Measurements from ENCODE around the gene WBP11. TPM values are rescaled to one million over a fixed set of nuclear protein-coding genes. Genes with fewer than 3 reads are reported as not detected.

WBP11 gene
- total and polyA plus RNA-seq, 2 donors (not counting 3 experiments of a cell fraction or from before 2014, with no cell fraction given) = 11.4 to 77.1 TPM

DNA sequence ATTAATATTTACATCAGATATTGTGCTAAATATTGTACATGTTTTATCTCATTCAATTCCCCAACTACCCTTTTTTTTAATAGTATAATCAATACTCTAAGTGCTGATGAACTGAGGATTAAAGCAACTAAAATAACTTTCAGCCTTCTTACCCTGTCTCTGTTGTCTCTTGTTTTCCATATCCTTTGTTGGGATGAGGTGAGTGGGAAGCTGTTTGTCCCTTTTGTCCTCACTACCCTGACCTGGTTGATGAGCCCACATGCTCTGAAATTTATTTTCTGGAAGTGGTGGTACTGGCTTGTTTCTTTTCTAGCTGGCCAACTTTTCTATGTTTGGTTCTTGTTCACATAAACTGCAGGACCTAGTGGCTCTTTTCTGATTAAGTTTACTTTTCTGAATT, 49.6 kb upstream of the WBP11 start:
- Histone ChIP-seq H3K27me3 (ENCODE audit: control insufficient read depth in 2 of 2, insufficient read depth in 2 of 2, low read length in 2 of 2) (no peaks in the 10 kb centered on the region), H3K4me2 (ENCODE audit: insufficient read depth, low read length) (no peak overlapping the region), H4K20me1 (replicated peaks; ENCODE audit: control insufficient read depth, extremely low read depth, insufficient read depth, low read length) (no peaks in the 10 kb centered on the region), H3K27ac (ENCODE audit: insufficient read depth, low read depth, low read length) (no peak overlapping the region), H3K4me1 (ENCODE audit: control insufficient read depth, extremely low read depth, insufficient read depth, low read length) (peaks cover 23% of the 10 kb centered on the region), H2AFZ (ENCODE audit: low read depth, low read length) (no peak overlapping the region), H3K9me1 (replicated peaks; ENCODE audit: control insufficient read depth, extremely low read depth, insufficient read depth, low read length) (no peaks in the 10 kb centered on the region), H3K9ac (replicated peaks; ENCODE audit: extremely low read depth, insufficient read depth, low read length) (no peak overlapping the region), H3K4me3 (replicated peaks in 1 of 3; ENCODE audit: insufficient read depth in 1 of 3, low read depth in 1 of 3, low read length in 3 of 3) (no peak overlapping the region), H3K36me3 (ENCODE audit: control insufficient read depth in 2 of 2, extremely low read depth in 1 of 2, insufficient read depth in 2 of 2, low read length in 2 of 2) (no peaks in the 10 kb centered on the region), H3K9me3 (replicated peaks; ENCODE audit: control insufficient read depth, insufficient read depth, low read length) (no peaks in the 10 kb centered on the region), H3K79me2 (ENCODE audit: control insufficient read depth, insufficient read depth, low read length) (no peaks in the 10 kb centered on the region)
- FAIRE-seq (no peak), DNase-seq (ENCODE audit: low read depth, low spot score) (no peak)
- intact Hi-C loops (cut with micrococcal nuclease) = no loop called here
- BruUV-seq (replicated peaks) = no TSS peak
- no peak for TF ChIP-seq MYC (IDR thresholded peaks at IDR 0.05; ENCODE audit: low read depth, low read length)
- TF ChIP-seq EZH2 (IDR thresholded peaks at IDR 0.05; ENCODE audit: borderline replicate concordance, low read depth, low read length, severe bottlenecking) = no peak
- no peak for TF ChIP-seq MAX (IDR thresholded peaks at IDR 0.05; ENCODE audit: insufficient read depth, insufficient read length)
- TF ChIP-seq FOS (IDR thresholded peaks at IDR 0.05; ENCODE audit: borderline replicate concordance, insufficient read depth, low read length) = no peak
- no peak for TF ChIP-seq GATA2 (IDR thresholded peaks at IDR 0.05; ENCODE audit: insufficient read depth, insufficient read length, low read depth, low read length)
- TF ChIP-seq POLR2A (IDR thresholded peaks at IDR 0.05; ENCODE audit: low read depth, low read length) = no peak
- CTCF ChIA-PET = interaction anchor here (1.2 to 1.6 kb wide), 2 partner anchors 42 to 142 kb away, joined by 3 to 7 read pairs; no protein-coding TSS in a partner anchor
- dilution Hi-C loops (cut with MboI; ENCODE audit: extremely low pct_ligation_motif_present, low sequenced_read_pairs) = no loop called here
- POLR2A ChIA-PET = no interaction called here

GRCh38 chr12:14850929-14851663, 47.8 kb upstream of the WBP11 start:
- no peaks in the 10 kb centered on the region for H3K9me3 ChIP-seq (replicated peaks; ENCODE audit: control insufficient read depth, insufficient read depth, low read length)
- intact Hi-C loops (cut with micrococcal nuclease) (no loop called here), dilution Hi-C loops (cut with MboI; ENCODE audit: extremely low pct_ligation_motif_present, low sequenced_read_pairs) (no loop called here)
- ChIA-PET POLR2A (no interaction called here), CTCF (interaction anchor here (1.7 to 7.4 kb wide), 2 partner anchors 33 to 144 kb away, joined by 4 to 97 read pairs; no protein-coding TSS in a partner anchor)
- peaks cover 37% of the 10 kb centered on the region for H3K4me1 ChIP-seq (ENCODE audit: control insufficient read depth, extremely low read depth, insufficient read depth, low read length)
- no peaks in the 10 kb centered on the region for H3K79me2 ChIP-seq (ENCODE audit: control insufficient read depth, insufficient read depth, low read length)
- TF ChIP-seq CTCF (IDR thresholded peaks at IDR 0.05; ENCODE audit: extremely low read depth in 1 of 2, insufficient read depth in 1 of 2, low read depth in 1 of 2, low read length in 2 of 2) (no peak), FOS (IDR thresholded peaks at IDR 0.05; ENCODE audit: borderline replicate concordance, insufficient read depth, low read length) (no peak), POLR2AphosphoS5 (IDR thresholded peaks at IDR 0.05; ENCODE audit: insufficient read depth, low read depth, low read length) (no peak), EZH2 (IDR thresholded peaks at IDR 0.05; ENCODE audit: borderline replicate concordance, low read depth, low read length, severe bottlenecking) (no peak), MYC (IDR thresholded peaks at IDR 0.05; ENCODE audit: low read depth, low read length) (no peak), JUN (IDR thresholded peaks at IDR 0.05; ENCODE audit: borderline replicate concordance, insufficient read depth, insufficient read length, low read depth) (no peak), POLR2A (IDR thresholded peaks at IDR 0.05; ENCODE audit: low read depth, low read length) (no peak), MAX (IDR thresholded peaks at IDR 0.05; ENCODE audit: insufficient read depth, insufficient read length) (no peak), GATA2 (IDR thresholded peaks at IDR 0.05; ENCODE audit: insufficient read depth, insufficient read length, low read depth, low read length) (no peak)
- FAIRE-seq (no peak), DNase-seq (ENCODE audit: low read depth, low spot score) (no peak)
- no peaks in the 10 kb centered on the region for H4K20me1 ChIP-seq (replicated peaks; ENCODE audit: control insufficient read depth, extremely low read depth, insufficient read depth, low read length)
- H3K36me3 ChIP-seq (ENCODE audit: control insufficient read depth in 2 of 2, extremely low read depth in 1 of 2, insufficient read depth in 2 of 2, low read length in 2 of 2) = no peaks in the 10 kb centered on the region
- H2AFZ ChIP-seq (ENCODE audit: low read depth, low read length) = no peak overlapping the region
- no peak overlapping the region for H3K4me2 ChIP-seq (ENCODE audit: insufficient read depth, low read length)
- H3K27me3 ChIP-seq (ENCODE audit: control insufficient read depth in 2 of 2, insufficient read depth in 2 of 2, low read length in 2 of 2) = no peaks in the 10 kb centered on the region
- no peaks in the 10 kb centered on the region for H3K9me1 ChIP-seq (replicated peaks; ENCODE audit: control insufficient read depth, extremely low read depth, insufficient read depth, low read length)
- H3K9ac ChIP-seq (replicated peaks; ENCODE audit: extremely low read depth, insufficient read depth, low read length) = no peak overlapping the region
- H3K4me3 ChIP-seq (replicated peaks in 1 of 3; ENCODE audit: insufficient read depth in 1 of 3, low read depth in 1 of 3, low read length in 3 of 3) = no peak overlapping the region
- H3K27ac ChIP-seq (ENCODE audit: insufficient read depth, low read depth, low read length) = no peak overlapping the region
- no TSS peak for BruUV-seq (replicated peaks)
